DMS 273 treated with DMSO at 0.1 percent for 48 hours (cell line): ENCODE data around the gene IKZF4.
A peak's percentile ranks its signal among the peaks of the same experiment; 100 is the strongest.
"Not testable (repeated sequence)": the region's sequence is repeated elsewhere in the genome, so short reads cannot be mapped to it uniquely, and the experiment has no call there.

Experiments used
- DNase-seq: peaks from one replicate; lab custom pipeline; 2025; lab: John Stamatoyannopoulos, UW

The IKZF4 gene

GRCh38 chr12:56020423-56021184, at the start of gene IKZF4:
Gene IKZF4 (plus strand): TSS chr12:56021043. CDS start chr12:56021494, 451 bp downstream.
- no peak for DNase-seq

- DNase-seq, result no peak
These were observed 48.8 kb upstream of the IKZF4 start for GRCh38 chr12:55972042-55972441.

- DNase-seq, result no peak
These were observed 48.4 kb upstream of the IKZF4 start for GRCh38 chr12:55972456-55972855.

- DNase-seq, result no peak
These were observed 47.8 kb upstream of the IKZF4 start for GRCh38 chr12:55972911-55973598.

GRCh38 chr12:55973599-55974307, 47.1 kb upstream of the IKZF4 start, which contains the start of gene RAB5B:
Gene RAB5B (plus strand): TSS chr12:55974078. CDS start chr12:55986961, 12,883 bp downstream.
- peak; percentile 99 for DNase-seq

- DNase-seq, result no peak
These were observed 46.5 kb upstream of the IKZF4 start for GRCh38 chr12:55974308-55974730.

GRCh38 chr12:55978393-55978792, 42.5 kb upstream of the IKZF4 start:
- no peak for DNase-seq

GRCh38 chr12:55979069-55979468, 41.8 kb upstream of the IKZF4 start:
- no peak for DNase-seq

GRCh38 chr12:55981882-55982281, 39.0 kb upstream of the IKZF4 start:
- DNase-seq, result not testable (repeated sequence)

GRCh38 chr12:55982319-55982936, 38.4 kb upstream of the IKZF4 start:
- no peak for DNase-seq

- no peak for DNase-seq
These were observed 37.5 kb upstream of the IKZF4 start for GRCh38 chr12:55983232-55983842.

- DNase-seq, result no peak
These were observed 36.0 kb upstream of the IKZF4 start for GRCh38 chr12:55984861-55985260.

GRCh38 chr12:55985341-55985740, 35.5 kb upstream of the IKZF4 start:
- DNase-seq, result no peak

- DNase-seq, result not testable (repeated sequence)
These were observed 34.9 kb upstream of the IKZF4 start for GRCh38 chr12:55985976-55986375.

- no peak for DNase-seq
These were observed 29.7 kb upstream of the IKZF4 start for GRCh38 chr12:55991110-55991509.

GRCh38 chr12:55993230-55993853, 27.5 kb upstream of the IKZF4 start:
- no peak for DNase-seq

GRCh38 chr12:55995366-55995765, 25.5 kb upstream of the IKZF4 start:
- no peak for DNase-seq

- DNase-seq, result no peak
These were observed 24.6 kb upstream of the IKZF4 start for GRCh38 chr12:55996201-55996714.

GRCh38 chr12:55996715-55997534, 23.9 kb upstream of the IKZF4 start, which contains the start of gene SUOX:
Gene SUOX (plus strand): TSS chr12:55997276. CDS start chr12:56002222, 4,946 bp downstream.
- DNase-seq, result peak; percentile 80

- no peak for DNase-seq
These were observed 23.3 kb upstream of the IKZF4 start for GRCh38 chr12:55997535-55997859.
